HEK293T (cell line): ENCODE measurements around the gene DMTF1.

Experiments
- CTCF ChIA-PET: fragments of 350-600 bp; formaldehyde crosslinking; extraction: SDS; loops from one replicate; lab custom pipeline; 2021; ENCODE audit warnings: antibody characterized with exemption, inconsistent platforms; lab: Yijun Ruan, JAX
- POLR2A ChIA-PET: fragments of 350-600 bp; formaldehyde crosslinking; extraction: SDS; loops from one replicate; lab custom pipeline; 2020; ENCODE audit warnings: antibody characterized with exemption, inconsistent platforms; lab: Yijun Ruan, JAX
- DNase-seq: peaks from one replicate; pipeline ENCODE4 v3.0.0; 2012; ENCODE audit warnings: mixed read lengths; ENCODE audit errors: extremely low spot score
- ARNT ChIP-seq: fragments of 450-650 bp; IDR thresholded peaks from 2 replicates; pipeline ENCODE4 v1.6.1; 2017; ENCODE audit warnings: mild to moderate bottlenecking
- BHLHE40 ChIP-seq: fragments of 450-650 bp; IDR thresholded peaks from 2 replicates; pipeline ENCODE4 v1.6.1; 2016; ENCODE audit warnings: mild to moderate bottlenecking, moderate library complexity, borderline replicate concordance
- CTBP1 ChIP-seq: fragments of 450-650 bp; IDR thresholded peaks from 2 replicates; pipeline ENCODE4 v1.6.1; 2016; ENCODE audit warnings: borderline replicate concordance
- ELF4 ChIP-seq: fragments of 450-650 bp; IDR thresholded peaks from 2 replicates; pipeline ENCODE4 v1.6.1; 2017; ENCODE audit warnings: antibody characterized with exemption
- FOXA1 ChIP-seq: fragments of 450-650 bp; IDR thresholded peaks from 2 replicates; pipeline ENCODE4 v1.6.1; 2016; ENCODE audit warnings: mild to moderate bottlenecking
- FOXK2 ChIP-seq: fragments of 450-650 bp; IDR thresholded peaks from 2 replicates; pipeline ENCODE4 v1.6.1; 2016; ENCODE audit warnings: mild to moderate bottlenecking
- FOXM1 ChIP-seq: fragments of 450-650 bp; IDR thresholded peaks from 2 replicates; pipeline ENCODE4 v1.6.1; 2017; ENCODE audit warnings: mild to moderate bottlenecking, borderline replicate concordance
- HDGF ChIP-seq: fragments of 450-650 bp; IDR thresholded peaks from 2 replicates; pipeline ENCODE4 v1.6.1; 2017; ENCODE audit warnings: antibody characterized with exemption, borderline replicate concordance
- L3MBTL2 ChIP-seq: fragments of 450-650 bp; conservative IDR thresholded peaks from 2 replicates; pipeline ENCODE4 v1.6.1; 2016; ENCODE audit warnings: mild to moderate bottlenecking
- LEF1 ChIP-seq: fragments of 450-650 bp; IDR thresholded peaks from 2 replicates; pipeline ENCODE4 v1.6.1; 2017; ENCODE audit warnings: mild to moderate bottlenecking, borderline replicate concordance
- NFRKB ChIP-seq: fragments of 450-650 bp; IDR thresholded peaks from 2 replicates; pipeline ENCODE4 v1.6.1; 2016; ENCODE audit warnings: mild to moderate bottlenecking, moderate library complexity
- SP1 ChIP-seq: fragments of 450-650 bp; IDR thresholded peaks from 2 replicates; pipeline ENCODE4 v1.6.1; 2017
- SUZ12 ChIP-seq: fragments of 450-650 bp; IDR thresholded peaks from 2 replicates; pipeline ENCODE4 v1.6.1; 2016; ENCODE audit warnings: mild to moderate bottlenecking
- TARDBP ChIP-seq: fragments of 450-650 bp; IDR thresholded peaks from 2 replicates; pipeline ENCODE4 v1.6.1; 2016
- ZNF384 ChIP-seq: fragments of 450-650 bp; IDR thresholded peaks from 2 replicates; pipeline ENCODE4 v1.6.1; 2016
- TF ChIP-seq, protein P1 (sequence below): fragments of 450-650 bp; IDR thresholded peaks from 2 replicates; pipeline ENCODE4 v1.6.1; 2016

DMTF1 gene

DNA sequence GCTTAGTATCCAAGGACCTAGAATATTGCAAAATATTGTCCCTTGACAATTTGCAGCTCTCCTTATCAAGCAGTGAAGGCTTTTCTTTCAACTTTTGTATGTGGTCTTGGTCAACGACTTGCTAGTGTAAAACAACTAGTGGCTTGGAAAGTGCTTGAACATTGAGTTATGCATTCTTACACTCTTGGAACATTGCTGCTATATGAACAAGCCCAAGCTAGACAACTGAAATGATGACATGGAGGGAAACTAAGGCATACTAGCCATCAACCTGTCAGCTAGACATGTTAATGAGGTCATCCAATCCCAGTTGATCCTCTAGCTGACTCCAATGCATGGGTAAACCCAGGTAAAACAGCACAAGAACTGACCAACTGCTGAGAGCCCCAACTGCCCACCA, 12.7 kb upstream of the DMTF1 start:
- POLR2A ChIA-PET, result interaction anchor here (1.0 kb wide), 1 partner anchor 13 kb away, joined by 5 read pairs; the partner anchor contains the start of gene DMTF1
- no peak for DNase-seq
- CTCF ChIA-PET, result no interaction called here
- no peak for TF ChIP-seq ELF4
- TF ChIP-seq LEF1, result no peak
- TF ChIP-seq, protein P1, sequence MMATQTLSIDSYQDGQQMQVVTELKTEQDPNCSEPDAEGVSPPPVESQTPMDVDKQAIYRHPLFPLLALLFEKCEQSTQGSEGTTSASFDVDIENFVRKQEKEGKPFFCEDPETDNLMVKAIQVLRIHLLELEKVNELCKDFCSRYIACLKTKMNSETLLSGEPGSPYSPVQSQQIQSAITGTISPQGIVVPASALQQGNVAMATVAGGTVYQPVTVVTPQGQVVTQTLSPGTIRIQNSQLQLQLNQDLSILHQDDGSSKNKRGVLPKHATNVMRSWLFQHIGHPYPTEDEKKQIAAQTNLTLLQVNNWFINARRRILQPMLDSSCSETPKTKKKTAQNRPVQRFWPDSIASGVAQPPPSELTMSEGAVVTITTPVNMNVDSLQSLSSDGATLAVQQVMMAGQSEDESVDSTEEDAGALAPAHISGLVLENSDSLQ, result no peak
- no peak for TF ChIP-seq HDGF
- no peak for TF ChIP-seq FOXK2
- no peak for TF ChIP-seq ARNT
- no peak for TF ChIP-seq NFRKB
- no peak for TF ChIP-seq L3MBTL2
- no peak for TF ChIP-seq FOXM1
- no peak for TF ChIP-seq BHLHE40
- no peak for TF ChIP-seq TARDBP
- no peak for TF ChIP-seq SP1
- no peak for TF ChIP-seq SUZ12
- TF ChIP-seq CTBP1, result no peak
- TF ChIP-seq ZNF384, result no peak
- no peak for TF ChIP-seq FOXA1

DNA sequence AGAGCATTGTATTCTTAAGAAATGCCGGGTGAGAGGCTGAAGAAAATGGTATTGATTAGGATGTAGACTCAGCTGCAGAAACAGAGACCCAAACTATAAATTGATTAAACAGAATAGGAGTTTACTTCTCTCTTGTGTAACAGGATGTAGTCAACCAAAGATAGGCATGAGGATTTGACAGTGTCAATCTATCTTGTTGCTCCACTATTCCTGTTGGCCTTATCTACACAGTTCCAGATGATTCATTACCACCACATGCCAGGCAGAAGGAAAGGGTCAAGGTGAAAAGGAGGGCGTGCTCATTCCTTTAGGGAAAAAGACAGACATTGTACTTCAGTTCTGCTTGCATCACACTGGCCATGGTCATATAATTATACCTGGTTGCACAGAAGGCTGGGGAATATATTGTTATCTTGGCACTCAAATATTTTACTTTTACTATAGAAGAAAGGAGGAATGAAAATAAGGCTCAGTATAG, 11.9 kb upstream of the DMTF1 start:
- DNase-seq, result no peak
- POLR2A ChIA-PET, result no interaction called here
- CTCF ChIA-PET, result no interaction called here
- no peak for TF ChIP-seq FOXK2
- no peak for TF ChIP-seq FOXA1
- TF ChIP-seq BHLHE40, result no peak
- no peak for TF ChIP-seq FOXM1
- TF ChIP-seq CTBP1, result no peak
- TF ChIP-seq HDGF, result no peak
- TF ChIP-seq SUZ12, result no peak
- TF ChIP-seq ELF4, result no peak
- TF ChIP-seq LEF1, result no peak
- TF ChIP-seq L3MBTL2, result no peak
- TF ChIP-seq NFRKB, result no peak
- TF ChIP-seq ARNT, result no peak
- TF ChIP-seq, protein P1, result no peak
- no peak for TF ChIP-seq SP1

DNA sequence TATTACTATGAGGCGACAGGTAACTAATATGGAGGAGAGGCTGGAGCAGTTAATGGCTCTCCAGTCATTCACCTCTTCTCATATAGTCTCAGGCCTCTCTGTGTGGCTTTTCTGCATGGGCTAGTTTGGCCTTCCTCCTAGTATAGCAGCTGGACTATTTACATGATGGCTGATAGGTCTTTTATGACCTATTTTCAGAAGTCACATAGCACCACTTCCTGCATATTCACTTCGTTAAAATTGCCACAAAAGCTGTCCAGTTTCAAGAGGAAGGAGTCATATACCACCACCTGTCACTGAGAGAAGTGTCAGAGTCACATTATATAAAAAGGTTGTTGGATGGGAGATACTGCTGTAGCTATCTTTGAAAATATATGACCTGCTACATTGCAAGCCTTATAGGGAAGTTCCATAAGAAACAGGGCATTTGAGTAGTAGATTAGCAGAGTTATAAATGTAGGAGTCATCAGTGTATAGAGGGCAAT, 8.0 kb upstream of the DMTF1 start:
- DNase-seq, result no peak
- ChIA-PET CTCF (no interaction called here), POLR2A (interaction anchor here (1.1 kb wide), 1 partner anchor 8 kb away, joined by 3 read pairs; the partner anchor contains the start of gene DMTF1)
- TF ChIP-seq TARDBP (no peak), ZNF384 (no peak)

DNA sequence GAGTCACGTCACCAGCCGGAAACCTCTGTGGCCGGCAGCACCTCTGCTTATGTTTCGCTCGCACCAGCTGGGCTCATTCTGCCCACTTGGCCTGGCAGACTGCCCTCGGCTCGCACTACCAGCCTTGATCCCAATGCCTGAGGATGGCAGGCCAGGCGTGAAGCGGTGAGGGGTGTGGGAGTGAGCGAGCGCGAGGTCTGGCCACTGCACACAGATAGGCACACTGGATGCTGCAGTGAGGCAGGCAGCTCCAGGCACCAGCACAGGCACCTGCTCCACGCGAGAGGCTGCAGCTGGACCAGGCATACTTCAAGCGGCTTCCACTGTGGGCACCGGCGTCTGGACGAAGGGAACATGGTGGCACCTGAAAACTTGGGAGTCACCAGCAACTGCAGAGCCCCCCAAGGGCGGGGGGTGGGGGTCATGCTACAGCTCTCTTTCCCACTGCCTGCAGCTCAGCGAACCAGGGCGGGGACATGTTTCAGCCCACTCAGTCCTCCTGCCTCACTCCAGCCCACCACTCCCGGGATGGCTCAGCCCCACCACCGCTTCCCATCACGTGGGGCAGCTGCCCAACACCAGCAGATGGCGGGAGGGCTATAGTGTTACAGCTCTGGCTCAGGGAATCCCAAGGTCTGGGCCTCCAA, 5.4 kb upstream of the DMTF1 start:
- DNase-seq, result no peak
- TF ChIP-seq HDGF (no peak), FOXM1 (no peak), SUZ12 (no peak), ARNT (no peak), L3MBTL2 (no peak), SP1 (no peak), ELF4 (no peak), ZNF384 (no peak), TARDBP (no peak), BHLHE40 (no peak), NFRKB (no peak), LEF1 (no peak), FOXK2 (no peak), CTBP1 (no peak), FOXA1 (no peak)
- TF ChIP-seq, protein P1, result no peak
- POLR2A ChIA-PET, result interaction anchor here (1.0 kb wide), 1 partner anchor 18 kb away, joined by 3 read pairs; no protein-coding TSS in a partner anchor
- CTCF ChIA-PET, result interaction anchor here (0.6 to 0.7 kb wide), 2 partner anchors 17 to 116 kb away, joined by 3 to 4 read pairs; no protein-coding TSS in a partner anchor

DNA sequence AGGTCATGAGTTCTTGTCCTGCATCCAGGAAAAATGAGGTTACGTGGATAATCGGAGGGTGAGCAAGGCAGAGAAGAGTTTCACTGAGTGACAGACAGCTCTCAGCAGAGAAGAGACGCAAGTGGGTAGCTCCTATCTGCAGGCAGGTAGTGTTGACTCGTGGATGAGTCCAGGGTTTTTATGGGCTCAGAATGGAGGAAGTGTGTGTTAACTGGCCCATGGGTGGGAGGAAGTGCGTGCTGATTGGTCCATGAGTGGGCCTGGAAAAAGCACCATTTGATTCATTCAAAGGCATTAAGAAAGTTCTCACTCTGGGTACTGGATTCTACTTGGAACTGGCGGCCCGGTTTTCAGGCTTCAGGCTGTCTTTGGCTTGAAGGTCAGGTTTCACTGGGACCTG, 4.8 kb upstream of the DMTF1 start:
- ChIA-PET POLR2A (interaction anchor here (1.0 kb wide), 1 partner anchor 18 kb away, joined by 3 read pairs; no protein-coding TSS in a partner anchor), CTCF (interaction anchor here (0.8 to 2.1 kb wide), 5 partner anchors 17 to 225 kb away, joined by 4 to 21 read pairs (median 4); no protein-coding TSS in a partner anchor)
- DNase-seq, result no peak
- TF ChIP-seq L3MBTL2, result no peak
- TF ChIP-seq SP1, result no peak
- no peak for TF ChIP-seq TARDBP
- no peak for TF ChIP-seq LEF1
- TF ChIP-seq SUZ12, result no peak
- TF ChIP-seq BHLHE40, result no peak
- TF ChIP-seq ELF4, result no peak
- TF ChIP-seq FOXA1, result no peak
- TF ChIP-seq ZNF384, result no peak
- TF ChIP-seq HDGF, result no peak
